DOHH2 (cell line): Measurements from ENCODE around the gene BPIFA1.

Experiments
- H3F3A ChIP-seq: fragments of 200-600 bp; sonication (generic), shearing (Covaris generic); 2 replicates; pipeline ENCODE4 v1.6.0; 2016; ENCODE audit warnings: antibody characterized with exemption, mild to moderate bottlenecking; ENCODE audit not compliant: control insufficient read depth, insufficient read depth
- H3K27ac ChIP-seq: fragments of 200-600 bp; sonication (generic); 2 replicates; pipeline ENCODE4 v1.5.1; 2014; ENCODE audit warnings: low read depth, mild to moderate bottlenecking, low read length, moderate library complexity
- H3K27me3 ChIP-seq: fragments of 200-600 bp; sonication (generic); 2 replicates; pipeline ENCODE4 v1.6.1; 2014; ENCODE audit warnings: mild to moderate bottlenecking, low read length, mixed read lengths; ENCODE audit not compliant: control insufficient read depth
- H3K36me3 ChIP-seq: fragments of 200-600 bp; sonication (generic); 2 replicates; pipeline ENCODE4 v1.6.1; 2014; ENCODE audit warnings: mild to moderate bottlenecking, low read length, moderate library complexity, mixed read lengths; ENCODE audit not compliant: control insufficient read depth
- H3K4me1 ChIP-seq: fragments of 200-600 bp; sonication (generic); 2 replicates; pipeline ENCODE4 v1.6.1; 2014; ENCODE audit warnings: mild to moderate bottlenecking, low read length, mixed read lengths; ENCODE audit not compliant: control insufficient read depth
- H3K4me2 ChIP-seq: fragments of 200-600 bp; sonication (generic); 2 replicates; pipeline ENCODE4 v1.6.0; 2014; ENCODE audit warnings: mild to moderate bottlenecking, low read length, moderate library complexity
- H3K4me3 ChIP-seq: fragments of 200-600 bp; sonication (generic); 2 replicates; pipeline ENCODE4 v1.5.1; 2014; ENCODE audit warnings: mild to moderate bottlenecking, low read length, mixed read lengths
- H3K79me2 ChIP-seq: fragments of 200-600 bp; sonication (generic); 2 replicates; pipeline ENCODE4 v1.6.1; 2014; ENCODE audit warnings: mild to moderate bottlenecking, low read length, mixed read lengths; ENCODE audit not compliant: control insufficient read depth
- H3K9me2 ChIP-seq: fragments of 200-600 bp; sonication (generic); replicated peaks from 2 replicates; pipeline ENCODE4 v1.6.1; 2014; ENCODE audit warnings: mild to moderate bottlenecking, low read length, mixed read lengths; ENCODE audit not compliant: control insufficient read depth
- H3K9me3 ChIP-seq: fragments of 200-600 bp; sonication (generic); 2 replicates; pipeline ENCODE4 v1.6.1; 2014; ENCODE audit warnings: antibody characterized with exemption, low read length, mixed read lengths; ENCODE audit not compliant: control insufficient read depth, insufficient read depth
- H4K20me1 ChIP-seq: fragments of 200-600 bp; sonication (generic); 2 replicates; pipeline ENCODE4 v1.6.0; 2014; ENCODE audit warnings: low read depth, mild to moderate bottlenecking, antibody characterized with exemption, low read length, moderate library complexity; ENCODE audit not compliant: control insufficient read depth, insufficient read depth
- EZH2phosphoT487 ChIP-seq: fragments of 200-600 bp; sonication (generic); IDR thresholded peaks from 2 replicates; pipeline ENCODE4 v1.6.1; 2017; ENCODE audit warnings: borderline replicate concordance, mild to moderate bottlenecking, antibody characterized with exemption, low read length, moderate library complexity, mixed read lengths
- TF ChIP-seq, protein P1 (sequence below): fragments of 200-600 bp; sonication (generic); IDR thresholded peaks from one replicate; pipeline ENCODE4 v1.5.1; 2014; ENCODE audit warnings: antibody characterized with exemption, mild to moderate bottlenecking, low read depth, low read length; ENCODE audit not compliant: poor library complexity, severe bottlenecking

BPIFA1 gene

DNA sequence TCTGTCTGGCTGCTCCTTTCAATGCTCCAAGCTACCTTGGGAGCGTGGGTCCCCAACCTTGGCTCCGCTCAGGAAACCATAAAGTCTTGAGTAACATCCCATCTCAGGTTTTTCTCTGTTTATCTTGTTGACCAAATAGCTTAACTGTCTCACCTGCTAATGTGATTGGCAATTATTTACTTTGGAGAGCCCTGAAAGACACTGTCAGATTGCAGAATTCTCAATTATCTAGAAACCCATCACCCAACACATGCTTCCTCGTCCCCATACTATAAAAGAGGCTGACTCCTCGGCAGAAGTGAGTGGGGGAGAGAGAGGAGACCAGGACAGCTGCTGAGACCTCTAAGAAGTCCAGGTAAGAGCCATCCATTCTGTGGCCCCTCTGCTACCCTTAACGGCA, at the start of gene BPIFA1:
BPIFA1 (plus strand) TSS at position 301 of the 400 bp plus-strand sequence. CDS start 1,716 bp downstream, outside the sequence.
- H3K27me3 ChIP-seq = peaks cover 17% of the 10 kb centered on the region
- H3K4me1 ChIP-seq = no peaks in the 10 kb centered on the region
- H3K9me3 ChIP-seq = no peaks in the 10 kb centered on the region
- no peak within 1 kb of the TSS for H3K4me2 ChIP-seq
- no peaks in the 10 kb centered on the region for H3K36me3 ChIP-seq
- no peaks in the 10 kb centered on the region for H3K9me2 ChIP-seq
- no peak within 1 kb of the TSS for H3K4me3 ChIP-seq
- no peaks in the 10 kb centered on the region for H3K79me2 ChIP-seq
- no peaks in the 10 kb centered on the region for H4K20me1 ChIP-seq
- TF ChIP-seq, protein P1, sequence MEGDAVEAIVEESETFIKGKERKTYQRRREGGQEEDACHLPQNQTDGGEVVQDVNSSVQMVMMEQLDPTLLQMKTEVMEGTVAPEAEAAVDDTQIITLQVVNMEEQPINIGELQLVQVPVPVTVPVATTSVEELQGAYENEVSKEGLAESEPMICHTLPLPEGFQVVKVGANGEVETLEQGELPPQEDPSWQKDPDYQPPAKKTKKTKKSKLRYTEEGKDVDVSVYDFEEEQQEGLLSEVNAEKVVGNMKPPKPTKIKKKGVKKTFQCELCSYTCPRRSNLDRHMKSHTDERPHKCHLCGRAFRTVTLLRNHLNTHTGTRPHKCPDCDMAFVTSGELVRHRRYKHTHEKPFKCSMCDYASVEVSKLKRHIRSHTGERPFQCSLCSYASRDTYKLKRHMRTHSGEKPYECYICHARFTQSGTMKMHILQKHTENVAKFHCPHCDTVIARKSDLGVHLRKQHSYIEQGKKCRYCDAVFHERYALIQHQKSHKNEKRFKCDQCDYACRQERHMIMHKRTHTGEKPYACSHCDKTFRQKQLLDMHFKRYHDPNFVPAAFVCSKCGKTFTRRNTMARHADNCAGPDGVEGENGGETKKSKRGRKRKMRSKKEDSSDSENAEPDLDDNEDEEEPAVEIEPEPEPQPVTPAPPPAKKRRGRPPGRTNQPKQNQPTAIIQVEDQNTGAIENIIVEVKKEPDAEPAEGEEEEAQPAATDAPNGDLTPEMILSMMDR = no peak
- TF ChIP-seq EZH2phosphoT487 = no peak
- H3F3A ChIP-seq = no peaks in the 10 kb centered on the region
- H3K27ac ChIP-seq = no peak within 1 kb of the TSS

DNA sequence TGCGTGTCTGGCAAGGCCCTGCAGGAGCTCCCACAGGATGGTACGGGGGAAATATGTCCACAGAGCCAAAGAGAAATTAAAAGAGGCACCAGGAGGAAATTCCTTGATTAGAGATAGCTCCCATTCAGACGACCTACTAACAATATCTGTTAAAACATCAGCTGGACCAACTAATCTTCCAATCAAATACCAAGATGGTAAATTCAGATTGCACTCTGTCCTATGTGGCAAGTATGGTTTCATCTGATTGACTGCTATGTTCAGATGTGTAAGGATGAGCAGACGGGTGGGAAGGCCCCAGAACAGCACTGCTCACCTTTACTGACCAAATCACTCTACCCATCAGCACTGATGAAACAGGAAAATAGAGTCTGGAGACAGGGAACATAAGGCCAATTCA, 48.3 kb upstream of the BPIFA1 start:
- no peaks in the 10 kb centered on the region for H3K79me2 ChIP-seq
- TF ChIP-seq, protein P1 = no peak
- TF ChIP-seq EZH2phosphoT487 = no peak
- no peaks in the 10 kb centered on the region for H3K27me3 ChIP-seq
- no peaks in the 10 kb centered on the region for H4K20me1 ChIP-seq
- no peaks in the 10 kb centered on the region for H3F3A ChIP-seq
- H3K9me3 ChIP-seq = no peaks in the 10 kb centered on the region; the same call in 1 of the 2 replicates
- H3K4me1 ChIP-seq = no peaks in the 10 kb centered on the region
- H3K4me2 ChIP-seq = no peak overlapping the region
- no peaks in the 10 kb centered on the region for H3K36me3 ChIP-seq
- H3K4me3 ChIP-seq = no peak overlapping the region
- H3K27ac ChIP-seq = no peak overlapping the region
- H3K9me2 ChIP-seq = no peaks in the 10 kb centered on the region

DNA sequence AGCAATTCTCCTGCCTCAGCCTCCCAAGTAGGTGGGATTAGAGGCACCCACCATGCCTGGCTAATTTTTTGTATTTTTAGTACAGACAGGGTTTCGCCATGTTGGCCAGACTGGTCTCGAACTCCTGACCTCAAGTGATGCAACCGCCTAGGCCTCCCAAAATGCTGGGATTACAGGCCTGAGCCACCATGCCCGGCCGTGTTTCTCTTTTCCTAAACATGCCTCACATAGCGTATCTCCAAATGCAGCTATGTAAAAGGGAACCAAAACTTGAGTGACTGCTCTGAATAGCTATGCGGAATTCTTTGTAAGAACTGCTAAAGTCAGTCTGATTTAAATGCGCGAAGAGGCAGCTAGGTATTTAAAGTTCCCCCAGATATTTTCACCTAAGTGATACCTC, 47.4 kb upstream of the BPIFA1 start:
- no peaks in the 10 kb centered on the region for H3K4me1 ChIP-seq
- H3K27me3 ChIP-seq = 0 out of 2 replicates have a peak, but pooled peaks cover 2% of the 10 kb centered on the region
- H3F3A ChIP-seq = no peaks in the 10 kb centered on the region
- H3K79me2 ChIP-seq = no peaks in the 10 kb centered on the region
- no peak for TF ChIP-seq EZH2phosphoT487
- no peaks in the 10 kb centered on the region for H4K20me1 ChIP-seq
- no peaks in the 10 kb centered on the region for H3K9me2 ChIP-seq
- H3K4me3 ChIP-seq = no peak overlapping the region
- H3K36me3 ChIP-seq = no peaks in the 10 kb centered on the region
- H3K4me2 ChIP-seq = no peak overlapping the region
- no peaks in the 10 kb centered on the region; the same call in 1 of the 2 replicates for H3K9me3 ChIP-seq
- no peak overlapping the region for H3K27ac ChIP-seq

DNA sequence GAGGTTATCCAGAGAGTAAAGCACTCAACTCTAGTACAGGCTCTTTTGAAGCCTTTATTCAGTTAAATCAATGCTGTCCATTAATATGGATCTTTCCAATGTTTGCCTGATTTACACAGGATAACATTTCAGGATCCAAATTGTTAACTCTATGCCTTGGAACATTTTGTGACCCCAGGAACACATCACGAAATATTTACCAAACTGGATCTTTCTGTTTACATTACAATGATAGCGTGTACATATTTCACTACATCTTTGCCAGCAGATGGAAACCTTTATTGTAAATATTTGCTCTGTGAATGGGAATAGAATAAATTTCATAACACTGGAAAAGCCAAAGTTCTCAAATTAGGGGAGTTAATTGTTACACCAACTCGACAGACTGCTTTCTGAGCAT, 44.3 kb upstream of the BPIFA1 start:
- Histone ChIP-seq H3K79me2 (no peaks in the 10 kb centered on the region), H3K9me2 (no peaks in the 10 kb centered on the region), H3K4me2 (no peak overlapping the region), H3K27ac (no peak overlapping the region), H3K27me3 (0 out of 2 replicates have a peak, but pooled peaks cover 4% of the 10 kb centered on the region), H4K20me1 (no peaks in the 10 kb centered on the region), H3K9me3 (no peaks in the 10 kb centered on the region), H3K4me1 (no peaks in the 10 kb centered on the region), H3K36me3 (no peaks in the 10 kb centered on the region), H3K4me3 (no peak overlapping the region), H3F3A (no peaks in the 10 kb centered on the region)
- no peak for TF ChIP-seq EZH2phosphoT487
- TF ChIP-seq, protein P1 = no peak
